HUES48 (cell line): ENCODE data around the gene FLYWCH2.

Experiments
- H3K27ac ChIP-seq: one replicate; pipeline ENCODE4 v1.7.0; 2013; ENCODE audit warnings: low read depth, low read length, inconsistent platforms
- H3K27me3 ChIP-seq: 2 replicates; pipeline ENCODE4 v1.6.1; 2013; ENCODE audit warnings: mild to moderate bottlenecking, low read length; ENCODE audit not compliant: control insufficient read depth, insufficient read depth
- H3K36me3 ChIP-seq: 2 replicates; pipeline ENCODE4 v1.6.1; 2013; ENCODE audit warnings: low read length; ENCODE audit not compliant: control insufficient read depth, insufficient read depth
- H3K4me1 ChIP-seq: 2 replicates; pipeline ENCODE4 v1.6.1; 2013; ENCODE audit warnings: mild to moderate bottlenecking, low read length; ENCODE audit not compliant: control insufficient read depth, insufficient read depth
- H3K4me3 ChIP-seq: 2 replicates; pipeline ENCODE4 v1.5.1; 2013; ENCODE audit warnings: mild to moderate bottlenecking, low read depth, low read length
- H3K9ac ChIP-seq: 2 replicates; pipeline ENCODE4 v1.6.1; 2013; ENCODE audit warnings: mild to moderate bottlenecking, low read depth, low read length, moderate library complexity
- H3K9me3 ChIP-seq: 2 replicates; pipeline ENCODE4 v1.6.1; 2013; ENCODE audit warnings: low read length; ENCODE audit not compliant: control insufficient read depth, insufficient read depth

Gene FLYWCH2

GRCh38 chr16:2842340-2843000 is 40.5 kb upstream of the FLYWCH2 start:
- H3K36me3 ChIP-seq: no peaks in the 10 kb centered on the region
- no peaks in the 10 kb centered on the region; the same call in 1 of the 2 replicates for H3K27me3 ChIP-seq
- H3K9me3 ChIP-seq: no peaks in the 10 kb centered on the region
- no peak overlapping the region for H3K4me3 ChIP-seq
- H3K4me1 ChIP-seq: 0 out of 2 replicates have a peak, but pooled peaks cover 6% of the 10 kb centered on the region
- no peak overlapping the region for H3K27ac ChIP-seq
- H3K9ac ChIP-seq: no peak overlapping the region

- 0 out of 2 replicates have a peak, but pooled peaks cover 6% of the 10 kb centered on the region for H3K4me1 ChIP-seq
- no peak overlapping the region for H3K9ac ChIP-seq
- no peaks in the 10 kb centered on the region for H3K9me3 ChIP-seq
- H3K27ac ChIP-seq: no peak overlapping the region
- no peaks in the 10 kb centered on the region for H3K36me3 ChIP-seq
- no peak overlapping the region for H3K4me3 ChIP-seq
- no peaks in the 10 kb centered on the region; the same call in 1 of the 2 replicates for H3K27me3 ChIP-seq
Observed at GRCh38 chr16:2843526-2843925, 39.5 kb upstream of the FLYWCH2 start.

GRCh38 chr16:2845116-2845515 is 37.9 kb upstream of the FLYWCH2 start:
- H3K36me3 ChIP-seq: no peaks in the 10 kb centered on the region
- H3K4me1 ChIP-seq: 0 out of 2 replicates have a peak, but pooled peaks cover 6% of the 10 kb centered on the region
- H3K27ac ChIP-seq: no peak overlapping the region
- H3K9me3 ChIP-seq: no peaks in the 10 kb centered on the region
- no peak overlapping the region for H3K9ac ChIP-seq
- no peaks in the 10 kb centered on the region; the same call in 1 of the 2 replicates for H3K27me3 ChIP-seq
- H3K4me3 ChIP-seq: no peak overlapping the region

GRCh38 chr16:2846511-2847310 is 36.3 kb upstream of the FLYWCH2 start:
- Histone ChIP-seq H3K9me3 (no peaks in the 10 kb centered on the region), H3K9ac (no peak overlapping the region), H3K4me3 (no peak overlapping the region), H3K36me3 (no peaks in the 10 kb centered on the region), H3K27ac (peak overlapping the region; percentile 69), H3K4me1 (0 out of 2 replicates have a peak, but pooled peaks cover 6% of the 10 kb centered on the region), H3K27me3 (no peaks in the 10 kb centered on the region)

GRCh38 chr16:2848933-2849725 is 33.9 kb upstream of the FLYWCH2 start:
- Histone ChIP-seq H3K27me3 (no peaks in the 10 kb centered on the region), H3K9me3 (peaks cover 1% of the 10 kb centered on the region), H3K4me1 (0 out of 2 replicates have a peak, but pooled peaks cover 6% of the 10 kb centered on the region), H3K4me3 (no peak overlapping the region), H3K9ac (no peak overlapping the region), H3K27ac (no peak overlapping the region), H3K36me3 (no peaks in the 10 kb centered on the region)

- H3K36me3 ChIP-seq: no peaks in the 10 kb centered on the region
- H3K4me1 ChIP-seq: no peaks in the 10 kb centered on the region
- H3K9me3 ChIP-seq: peaks cover 7% of the 10 kb centered on the region
- H3K9ac ChIP-seq: no peak overlapping the region
- no peak overlapping the region for H3K4me3 ChIP-seq
- no peak overlapping the region for H3K27ac ChIP-seq
- peaks cover under 1% of the 10 kb centered on the region; the same call in 1 of the 2 replicates for H3K27me3 ChIP-seq
Observed at GRCh38 chr16:2852003-2852730, 30.8 kb upstream of the FLYWCH2 start.

GRCh38 chr16:2852731-2853507 is 30.1 kb upstream of the FLYWCH2 start:
- no peak overlapping the region for H3K27ac ChIP-seq
- peaks cover 7% of the 10 kb centered on the region for H3K9me3 ChIP-seq
- no peaks in the 10 kb centered on the region for H3K36me3 ChIP-seq
- no peak overlapping the region for H3K9ac ChIP-seq
- H3K4me3 ChIP-seq: no peak overlapping the region
- H3K4me1 ChIP-seq: peaks cover 2% of the 10 kb centered on the region; the same call in 1 of the 2 replicates
- H3K27me3 ChIP-seq: peaks cover 8% of the 10 kb centered on the region

- Histone ChIP-seq H3K36me3 (no peaks in the 10 kb centered on the region), H3K9ac (no peak overlapping the region), H3K4me1 (peaks cover 2% of the 10 kb centered on the region; the same call in 1 of the 2 replicates), H3K27ac (no peak overlapping the region), H3K27me3 (peaks cover 15% of the 10 kb centered on the region), H3K4me3 (no peak overlapping the region), H3K9me3 (peaks cover 7% of the 10 kb centered on the region)
Observed at GRCh38 chr16:2853531-2854073, 29.4 kb upstream of the FLYWCH2 start.

- Histone ChIP-seq H3K27me3 (peaks cover 20% of the 10 kb centered on the region), H3K27ac (no peak overlapping the region)
Observed at GRCh38 chr16:2854700-2855309, 28.2 kb upstream of the FLYWCH2 start.

More at GRCh38 chr16:2854700-2855309, 28.2 kb upstream of the FLYWCH2 start:
- Histone ChIP-seq H3K4me1 (peaks cover 7% of the 10 kb centered on the region; the same call in 1 of the 2 replicates), H3K36me3 (no peaks in the 10 kb centered on the region), H3K9ac (no peak overlapping the region), H3K4me3 (no peak overlapping the region), H3K9me3 (peaks cover 7% of the 10 kb centered on the region)
